Measurements from ENCODE around the gene GPD2.

GRCh38 chr2:156574112-156574511 is 137.9 kb downstream of the GPD2 start:
- TF ChIP-seq CTCF (IDR thresholded peaks at IDR 0.05; ENCODE audit: low read depth, low read length): no peak
- no peak for TF ChIP-seq POLR2A (IDR thresholded peaks at IDR 0.05; ENCODE audit: extremely low read depth, insufficient read length)
- TF ChIP-seq MAX (IDR thresholded peaks at IDR 0.05; ENCODE audit: low read depth, low read length): no peak
- TF ChIP-seq MYC (IDR thresholded peaks at IDR 0.05; ENCODE audit: low read depth, low read length): no peak
